Stimulated activated CD8-positive, alpha-beta memory T cell treated with anti-CD3 and anti-CD28 coated beads, Interleukin-12 subunit alpha, Interleukin-12 subunit beta, amount 100 ng/mL, for 24 hours (primary cell): ENCODE results near the gene C10orf90.

Source experiments
- DNase-seq: peaks from one replicate; pipeline ENCODE4 v3.0.0-alpha.2; 2020; ENCODE audit errors: extremely low read depth

The C10orf90 gene

GRCh38 chr10:126634347-126634746 lies 36.1 kb downstream of the C10orf90 start:
- DNase-seq: no peak

- DNase-seq: no peak
These were observed 37.8 kb downstream of the C10orf90 start for GRCh38 chr10:126632705-126633104.

- DNase-seq: no peak
These were observed 40.4 kb downstream of the C10orf90 start for GRCh38 chr10:126629925-126630624.

- no peak for DNase-seq
These were observed 41.7 kb downstream of the C10orf90 start for GRCh38 chr10:126628746-126629145.

- DNase-seq: no peak
These were observed 48.6 kb downstream of the C10orf90 start for GRCh38 chr10:126621846-126622245.

DNA sequence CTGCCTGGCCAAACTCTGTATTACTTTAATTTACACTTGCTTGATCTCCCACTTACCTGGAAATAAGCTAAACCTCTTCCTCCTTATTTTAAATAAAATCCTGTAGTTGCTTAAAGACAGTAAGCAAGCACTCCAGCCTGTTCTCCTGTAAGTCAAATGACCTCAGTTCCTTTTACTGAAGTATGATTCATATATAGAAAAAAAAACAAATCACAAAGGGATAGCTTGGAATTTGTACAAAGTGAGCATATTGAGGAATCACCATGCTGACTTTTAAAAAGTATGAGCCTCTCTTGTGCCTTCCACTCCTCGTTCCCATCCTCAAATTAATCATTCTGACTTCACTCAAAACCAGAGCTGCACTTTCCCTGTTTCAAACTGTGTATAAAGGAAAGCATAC lies 52.0 kb downstream of the C10orf90 start:
- no peak for DNase-seq

DNA sequence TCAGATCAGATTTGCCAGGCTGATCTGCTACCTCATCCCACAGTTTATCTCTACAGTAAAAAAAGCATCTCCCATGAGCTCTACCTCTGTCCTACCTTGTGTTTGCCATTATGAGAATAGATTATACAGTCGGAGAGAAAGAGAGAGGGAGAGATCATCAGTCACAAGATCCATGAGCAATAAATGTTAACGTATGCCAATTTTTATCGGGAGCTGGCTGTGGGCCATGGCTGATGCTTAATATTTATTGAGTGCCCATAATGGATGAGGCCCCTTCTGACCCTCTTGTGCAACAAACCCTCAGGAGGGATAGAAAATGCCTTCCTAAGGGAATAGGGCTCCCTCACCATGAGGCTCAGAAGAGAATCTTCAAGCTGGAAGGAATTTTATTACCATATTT lies 52.8 kb downstream of the C10orf90 start:
- no peak for DNase-seq

- no peak for DNase-seq
These were observed 53.3 kb downstream of the C10orf90 start for GRCh38 chr10:126617208-126617607.

DNA sequence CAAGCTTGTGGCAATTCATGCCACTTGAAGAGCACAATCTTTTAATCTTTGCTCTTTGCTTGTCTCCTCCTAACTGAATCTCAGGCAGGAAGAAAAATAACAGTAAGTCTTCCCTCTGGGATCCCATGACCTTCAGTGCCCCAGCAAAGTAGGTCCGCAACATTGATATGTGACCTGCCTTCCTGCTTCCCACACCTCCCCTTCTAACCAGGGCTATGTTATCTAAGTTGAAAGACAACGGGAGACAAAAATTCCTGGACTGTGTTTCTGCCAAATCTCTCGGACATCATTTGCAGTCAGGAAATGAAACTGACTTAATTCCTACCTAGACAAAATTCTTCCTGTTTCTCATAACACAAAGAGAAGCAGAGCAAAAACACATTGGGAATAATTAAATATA lies 53.8 kb downstream of the C10orf90 start:
- no peak for DNase-seq

DNA sequence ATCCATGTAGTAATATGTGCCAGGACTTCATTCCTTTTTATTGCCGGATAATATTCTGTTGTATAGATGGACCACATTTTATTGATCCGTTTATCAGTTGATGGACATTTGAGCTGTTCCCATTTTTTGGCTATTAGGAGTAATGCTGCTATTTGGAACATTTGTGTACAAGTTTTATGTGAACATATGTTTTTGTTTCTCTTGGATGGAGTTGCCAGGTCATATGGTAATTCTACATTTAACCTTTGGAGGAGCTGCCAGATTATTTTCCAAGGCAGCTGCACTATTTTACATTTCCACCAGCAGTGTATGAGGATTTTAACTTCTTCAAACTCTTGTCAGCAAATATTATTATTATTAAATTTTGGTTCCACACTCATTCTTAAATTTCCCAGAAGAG lies 59.2 kb downstream of the C10orf90 start:
- DNase-seq: no peak

GRCh38 chr10:126609566-126609965 lies 60.9 kb downstream of the C10orf90 start:
- DNase-seq: no peak

- no peak for DNase-seq
These were observed 70.4 kb downstream of the C10orf90 start for GRCh38 chr10:126599949-126600682.

DNA sequence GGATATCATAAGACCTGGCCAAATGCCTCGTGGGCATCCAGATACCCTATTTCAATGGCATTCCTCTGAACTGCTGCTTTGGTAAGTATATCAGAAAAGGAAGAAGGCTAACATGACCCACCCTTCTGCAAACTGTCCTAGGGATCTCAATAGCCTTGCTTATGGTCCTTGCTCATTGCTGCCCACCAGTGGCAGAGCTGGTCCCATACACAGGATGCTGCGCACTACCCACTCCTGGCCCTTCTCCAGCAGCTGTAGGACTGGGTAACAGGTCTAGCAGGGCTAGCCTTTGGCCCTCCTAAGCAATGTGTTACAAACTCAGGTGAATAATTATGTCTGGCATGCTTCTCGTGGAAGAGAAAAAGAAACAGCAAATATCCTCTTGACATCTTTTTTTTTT lies 72.5 kb downstream of the C10orf90 start:
- DNase-seq: no peak

DNA sequence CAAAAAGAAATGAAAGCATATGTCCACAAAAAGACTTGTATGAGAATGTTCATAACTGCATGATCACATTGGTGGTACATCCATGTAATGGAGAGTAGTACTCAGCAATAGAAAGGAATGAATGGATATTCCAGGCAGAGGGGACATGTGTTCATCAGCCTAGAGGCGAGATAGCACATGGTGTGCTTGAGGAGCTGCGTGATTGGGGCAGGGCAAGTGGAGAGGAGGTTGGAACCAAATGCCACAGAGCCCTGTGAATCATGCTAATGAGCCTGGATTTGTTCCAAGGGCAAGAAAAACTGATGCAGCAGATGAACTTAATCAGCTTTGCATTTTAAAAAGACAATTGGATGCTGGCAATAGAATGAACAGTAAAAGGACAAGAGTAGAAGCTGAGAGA lies 73.3 kb downstream of the C10orf90 start:
- no peak for DNase-seq

DNA sequence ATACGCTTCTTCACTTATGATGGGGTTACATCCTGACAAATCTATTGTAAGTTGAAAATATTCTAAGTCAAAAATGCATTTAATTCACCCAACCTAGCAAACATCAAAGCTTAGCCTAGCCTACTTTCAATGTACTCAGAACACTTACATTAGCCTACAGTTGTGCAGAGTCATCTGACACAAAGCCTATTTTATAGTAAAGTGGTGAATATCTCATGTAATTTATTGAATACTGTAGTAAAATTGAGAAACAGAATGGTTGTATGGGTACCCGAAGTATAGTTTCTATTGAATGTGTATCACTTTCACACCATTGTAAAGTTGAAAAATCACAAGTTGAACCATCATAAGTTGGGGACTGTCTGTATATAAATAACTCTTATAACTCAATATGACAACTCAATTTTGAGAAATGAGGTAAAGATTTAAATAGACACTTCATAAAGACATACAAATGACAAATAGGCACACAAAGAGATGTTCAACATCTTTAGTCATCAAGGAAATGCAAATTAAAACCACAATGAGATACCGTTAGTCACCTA lies 73.9 kb downstream of the C10orf90 start:
- no peak for DNase-seq

DNA sequence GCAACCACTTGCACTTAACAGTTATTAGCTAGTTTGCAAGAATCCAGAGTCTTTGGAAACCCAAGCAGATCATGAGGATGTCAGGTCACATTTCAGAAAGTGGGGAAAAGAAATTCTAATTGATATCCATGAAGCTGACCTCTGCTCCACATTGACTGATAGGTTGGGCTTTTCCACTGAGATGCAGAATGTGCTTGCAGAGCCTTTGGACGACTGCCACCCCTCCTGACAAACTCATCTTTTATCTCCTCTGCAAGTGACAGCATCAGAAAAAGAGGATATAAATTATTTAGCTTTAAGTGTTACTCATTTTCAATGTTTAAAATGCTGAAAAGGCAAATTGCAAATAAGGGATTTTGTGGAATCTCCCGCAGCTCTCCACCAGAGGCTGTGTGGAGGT lies 75.3 kb downstream of the C10orf90 start:
- no peak for DNase-seq

DNA sequence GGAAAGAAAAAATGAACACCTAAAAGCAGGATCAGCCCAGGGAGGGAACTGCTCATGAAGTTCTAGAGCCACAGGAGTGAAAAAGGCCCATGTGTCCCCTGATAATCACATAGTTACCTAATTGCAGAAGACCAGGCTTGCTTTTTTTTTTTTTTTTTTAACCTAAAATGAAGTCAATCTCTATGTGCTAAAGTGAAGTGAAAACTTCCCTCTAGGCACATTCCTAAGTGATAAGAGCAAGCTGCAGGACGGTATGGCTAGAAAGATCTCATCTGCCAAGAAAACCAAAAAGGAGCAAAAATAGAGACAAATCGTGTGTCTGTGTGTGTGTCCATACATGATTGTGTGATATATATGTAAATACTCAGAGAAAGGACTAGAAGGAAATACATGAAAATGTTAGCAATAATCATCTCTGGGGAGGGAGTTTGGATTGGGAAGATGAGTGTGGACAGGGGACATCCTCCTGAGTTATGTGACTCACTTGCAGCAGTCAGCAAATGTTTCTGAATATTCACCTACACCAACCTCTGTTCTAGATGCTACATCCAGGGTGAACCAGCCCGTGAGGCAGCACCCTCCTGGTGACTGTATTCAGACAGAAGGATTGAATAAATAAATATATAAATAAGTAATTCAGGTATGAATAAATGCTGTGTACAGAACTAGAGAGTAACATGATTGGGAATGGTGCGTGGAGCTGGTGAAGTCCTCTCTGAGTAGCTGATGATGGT lies 76.4 kb downstream of the C10orf90 start:
- no peak for DNase-seq

- DNase-seq: no peak
These were observed 77.6 kb downstream of the C10orf90 start for GRCh38 chr10:126592901-126593300.

GRCh38 chr10:126588024-126588423 lies 82.5 kb downstream of the C10orf90 start:
- DNase-seq: no peak

DNA sequence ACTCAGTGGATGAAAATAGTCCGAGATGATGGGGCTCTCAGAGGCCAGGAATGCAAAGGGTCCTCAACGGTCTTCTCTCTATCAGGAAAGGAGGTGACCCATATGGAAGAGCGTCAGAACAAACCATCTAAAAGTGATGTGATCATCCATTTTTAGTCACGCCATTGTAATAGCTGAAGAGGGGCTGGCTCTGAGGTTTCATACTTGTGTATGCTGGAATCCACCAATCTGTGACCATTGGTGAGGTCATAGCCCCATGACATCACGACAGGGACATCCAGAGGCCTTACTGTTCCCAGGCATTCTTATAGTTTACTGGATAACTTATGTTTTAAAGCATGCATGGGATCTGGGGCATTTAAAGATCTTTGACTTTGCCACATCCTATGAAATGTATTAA lies 83.6 kb downstream of the C10orf90 start:
- DNase-seq: no peak

DNA sequence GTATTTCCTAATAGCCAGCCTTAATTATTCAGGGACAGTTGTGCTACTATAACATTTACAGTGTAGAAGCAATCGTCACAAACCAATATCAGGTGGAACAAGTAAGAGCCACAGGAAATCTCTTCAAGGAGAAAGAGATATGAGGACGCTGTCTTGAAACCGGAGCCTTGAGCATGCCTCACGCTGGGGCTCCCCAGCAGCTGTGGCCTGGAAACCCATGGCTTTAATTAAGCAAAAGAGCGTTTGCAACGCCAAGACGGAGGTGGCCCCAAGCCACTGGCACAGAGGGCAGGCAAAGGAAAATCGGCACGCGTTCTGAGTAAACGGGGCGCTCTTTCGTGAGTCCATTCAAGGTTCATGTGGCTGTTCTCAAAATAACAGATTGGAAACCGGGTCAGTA lies 84.4 kb downstream of the C10orf90 start:
- DNase-seq: no peak

GRCh38 chr10:126585249-126586017 lies 85.1 kb downstream of the C10orf90 start:
- DNase-seq: no peak
